Right lobe of liver (tissue), 6 donors: Measurements from ENCODE around the gene VSTM2B. TPM values are rescaled to one million over a fixed set of nuclear protein-coding genes. Genes with fewer than 3 reads are reported as not detected.

Source experiments
- ATAC-seq, 4 donors: fragments of 200-7000 bp; cut with Tn5 transposase; one replicate each; pipeline ENCODE4 v1.9.1; 2020; ENCODE audit warnings: mild to moderate bottlenecking in 4 of 4, moderate library complexity in 4 of 4
- DNase-seq, 3 donors: peaks; one replicate each; pipeline ENCODE4 v3.0.0-alpha.2; 2020
- H3K27ac ChIP-seq, 3 donors: fragments of 200-600 bp; one replicate each; pipeline ENCODE4 v1.8.0; 2022
- H3K27me3 ChIP-seq, 2 donors: fragments of 200-600 bp; one replicate each; pipeline ENCODE4 v1.8.0; 2022
- H3K36me3 ChIP-seq, 4 donors: fragments of 200-600 bp; sonication (generic) in 1 of 4; one replicate each; pipeline versions ENCODE4 v1.5.1 to v1.8.0; 2017 to 2022; ENCODE audit warnings: control low read depth in 1 of 4
- H3K4me1 ChIP-seq, 4 donors: fragments of 200-600 bp; sonication (generic) in 1 of 4; one replicate each; pipeline versions ENCODE4 v1.5.1 to v1.8.0; 2017 to 2022; ENCODE audit warnings: control low read depth in 1 of 4
- H3K4me3 ChIP-seq, 3 donors: fragments of 200-600 bp; one replicate each; pipeline ENCODE4 v1.8.0; 2022
- H3K9me3 ChIP-seq, 4 donors: fragments of 200-600 bp; sonication (generic) in 1 of 4; one replicate each; pipeline versions ENCODE4 v1.5.1 to v1.8.0; 2017 to 2022; ENCODE audit warnings: control low read depth in 1 of 4
- CTCF ChIP-seq, 4 donors: fragments of 200-600 bp in 3 of 4; fragments of 450-650 bp in 1 of 4; IDR thresholded peaks; one replicate each; pipeline versions ENCODE4 v1.5.1 to v1.8.0; 2016 to 2022; ENCODE audit warnings: antibody characterized with exemption in 4 of 4, mild to moderate bottlenecking in 2 of 4
- POLR2A ChIP-seq: fragments of 450-650 bp; IDR thresholded peaks from one replicate; pipeline ENCODE4 v1.6.1; 2017; ENCODE audit warnings: antibody characterized with exemption, mild to moderate bottlenecking
- WGBS: methylation state at CpG from one replicate; pipeline ENCODE4 v1.1.6; 2018; ENCODE audit warnings: low coverage, low lambda C conversion rate; ENCODE audit not compliant: insufficient coverage; ENCODE audit errors: missing lambda C conversion rate; 5-methylcytosine and 5-hydroxymethylcytosine counted together
- intact Hi-C, 2 donors: fragments of 100-400 bp; cut with DNase I; formaldehyde crosslinking; loops; one replicate each; pipeline versions ENCODE4 v1.11.2 to v1.14.1; 2022
- total RNA-seq, 6 experiments: library from RNA; depleted of rRNA in 2 of 6; stranded (reverse); fragments of >200 nt in 2 of 6; fragmentation: NEBNext Ultra II Directional in 3 of 6; extraction: Animal tissue kit (Norgen Biotek cat#: 25700) in 3 of 6; gene quantifications; one replicate each; pipeline versions ENCODE4 v1.1.0 to v1.2.4, GENCODE V29; 2016 to 2023
- donor health status: DM: no; HTN: yes; CAD: no.
- donor health status: DM: no; HTN: no; CAD: no.
- donor health status: DM: no; HTN: no; CAD: no.
- donor health status: DM: no; HTN: yes; CAD: no.
- donor health status: DM: no; HTN: yes; CAD: no.

The VSTM2B gene
- total RNA-seq, 6 experiments from 2014 or later, result not detected

GRCh38 chr19:29532097-29532496, 6.3 kb downstream of the VSTM2B start:
- peaks cover 0 to 13% of the 10 kb centered on the region in 2 donors for H3K27me3 ChIP-seq
- DNase-seq, result peak in 2 of 3 donors; percentile 5 to 6
- H3K36me3 ChIP-seq, result no peaks in the 10 kb centered on the region
- intact Hi-C loops, result no loop called here
- no peak overlapping the region for H3K4me3 ChIP-seq
- WGBS, result 53% methylated on average over 4 of the region's 8 CpGs
- TF ChIP-seq POLR2A (no peak), CTCF (IDR thresholded peaks at IDR 0.05) (no peak)
- no peak for ATAC-seq
- H3K4me1 ChIP-seq, result peaks cover 0 to 10% (median 0%) of the 10 kb centered on the region in 4 donors
- H3K27ac ChIP-seq, result no peak overlapping the region
- no peaks in the 10 kb centered on the region for H3K9me3 ChIP-seq

GRCh38 chr19:29532956-29533355, 7.2 kb downstream of the VSTM2B start:
- Histone ChIP-seq H3K4me1 (peaks cover 0 to 10% (median 0%) of the 10 kb centered on the region in 4 donors), H3K4me3 (no peak overlapping the region), H3K27ac (no peak overlapping the region), H3K9me3 (no peaks in the 10 kb centered on the region), H3K27me3 (peaks cover 0 to 5% of the 10 kb centered on the region in 2 donors), H3K36me3 (no peaks in the 10 kb centered on the region)
- DNase-seq (peak in 2 of 3 donors; percentile 20 to 30), ATAC-seq (no peak)
- no CpG with 5 or more reads among the region's 3 CpGs for WGBS
- intact Hi-C loops, result no loop called here
- no peak for TF ChIP-seq POLR2A
- no peak for TF ChIP-seq CTCF (IDR thresholded peaks at IDR 0.05)

DNA sequence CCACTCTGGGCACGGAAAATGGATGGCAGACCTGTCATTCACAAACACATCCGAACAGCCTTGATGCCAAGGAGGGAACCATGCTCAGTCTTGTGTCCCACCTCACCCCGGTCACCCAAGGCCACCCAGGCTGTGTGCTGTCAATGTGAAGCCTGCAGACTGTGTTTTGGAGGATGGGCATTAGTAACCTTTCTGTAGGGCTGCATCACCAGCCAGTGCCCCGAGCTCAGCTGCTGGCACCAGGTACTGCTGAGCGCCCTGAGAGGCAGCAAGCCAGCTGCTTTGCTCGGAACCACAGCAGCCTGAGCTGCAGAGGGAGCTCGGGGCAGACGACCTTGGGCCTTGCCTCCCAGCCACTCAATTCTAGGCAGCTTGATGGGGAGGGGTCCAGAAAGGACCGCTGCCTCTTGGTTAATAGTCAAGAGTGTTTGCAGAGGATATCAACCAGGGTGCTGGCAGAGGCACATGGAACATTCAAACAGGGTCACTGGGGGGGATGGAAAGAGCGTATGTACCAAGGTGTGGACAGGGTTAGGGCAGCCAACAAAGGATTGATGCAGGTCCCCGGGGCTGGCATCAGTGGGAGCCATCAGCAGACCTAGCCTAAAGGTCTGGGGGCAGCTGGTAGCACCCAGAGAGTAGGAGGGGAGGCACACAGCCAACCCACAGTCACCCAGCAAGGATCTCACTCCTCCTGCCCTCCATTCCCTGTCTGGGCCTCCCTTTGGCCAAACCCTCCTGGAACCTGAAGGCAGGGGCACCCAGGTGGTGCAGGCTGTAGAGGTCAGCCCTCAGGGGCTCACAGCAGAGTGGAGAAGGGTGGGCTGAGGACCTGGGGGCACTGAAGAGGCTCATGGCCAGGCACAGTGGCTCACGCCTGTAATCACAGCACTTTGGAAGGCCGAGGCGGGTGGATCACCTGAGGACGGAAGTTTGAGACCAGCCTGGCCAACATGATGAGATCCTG, 8.1 kb downstream of the VSTM2B start:
- H3K36me3 ChIP-seq, result no peaks in the 10 kb centered on the region
- H3K27ac ChIP-seq, result no peak overlapping the region
- no peak for ATAC-seq
- intact Hi-C loops, result no loop called here
- peak in 2 of 3 donors; percentile 26 to 27 for DNase-seq
- TF ChIP-seq POLR2A (no peak), CTCF (IDR thresholded peaks at IDR 0.05) (no peak)
- peaks cover 0 to 4% (median 0%) of the 10 kb centered on the region in 4 donors for H3K4me1 ChIP-seq
- H3K27me3 ChIP-seq, result no peaks in the 10 kb centered on the region
- 58% methylated on average over 6 of the region's 15 CpGs for WGBS
- no peak overlapping the region for H3K4me3 ChIP-seq
- no peaks in the 10 kb centered on the region for H3K9me3 ChIP-seq

- no peak for TF ChIP-seq POLR2A
- no peak for TF ChIP-seq CTCF (IDR thresholded peaks at IDR 0.05)
- WGBS, result 37% methylated on average over 15 of the region's 19 CpGs
- H3K4me1 ChIP-seq, result no peaks in the 10 kb centered on the region
- DNase-seq, result peak in 2 of 3 donors; percentile 20 to 29
- H3K9me3 ChIP-seq, result no peaks in the 10 kb centered on the region
- intact Hi-C loops, result no loop called here
- H3K27ac ChIP-seq, result no peak overlapping the region
- H3K4me3 ChIP-seq, result no peak overlapping the region
- ATAC-seq, result no peak
- no peaks in the 10 kb centered on the region for H3K36me3 ChIP-seq
- no peaks in the 10 kb centered on the region for H3K27me3 ChIP-seq
These were observed 9.5 kb downstream of the VSTM2B start for GRCh38 chr19:29535214-29535831.
